Adrenal gland (tissue), 12 donors: ENCODE measurements around the gene OR6B2. TPM values are rescaled to one million over a fixed set of nuclear protein-coding genes. Genes with fewer than 3 reads are reported as not detected.

Experiments used
- DNase-seq, 7 donors: peaks; one replicate each; pipeline ENCODE4 v3.0.0-alpha.2; 2019 to 2020
- H3K27ac ChIP-seq, 5 donors: fragments of 200-600 bp; sonication (generic) in 4 of 5; 1 replicate in 3 of 5; 2 replicates in 2 of 5; pipeline versions ENCODE4 v1.5.1 to v1.8.0; 2016 to 2020; ENCODE audit warnings: mild to moderate bottlenecking in 1 of 5
- H3K27me3 ChIP-seq: fragments of 200-600 bp; 2 replicates; pipeline ENCODE4 v1.8.0; 2021
- H3K36me3 ChIP-seq, 2 donors: fragments of 200-600 bp; replicated peaks in 1 of 2; 1 replicate in 1 of 2; 2 replicates in 1 of 2; pipeline versions ENCODE4 v1.5.1 to v1.8.0; 2018 to 2022
- H3K4me1 ChIP-seq, 2 donors: fragments of 200-600 bp; replicated peaks in 1 of 2; 1 replicate in 1 of 2; 2 replicates in 1 of 2; pipeline versions ENCODE4 v1.5.1 to v1.8.0; 2018 to 2021
- H3K4me3 ChIP-seq, 4 donors: fragments of 200-600 bp; sonication (generic) in 3 of 4; one replicate each; pipeline ENCODE4 v1.5.1; 2016 to 2018
- H3K9me3 ChIP-seq, 3 donors: fragments of 200-600 bp; sonication (generic) in 1 of 3; replicated peaks in 1 of 3; 1 replicate in 2 of 3; 2 replicates in 1 of 3; pipeline versions ENCODE4 v1.5.1 to v1.8.0; 2016 to 2021
- POLR2A ChIP-seq, 2 donors: fragments of 450-650 bp; IDR thresholded peaks; one replicate each; pipeline ENCODE4 v1.6.1; 2017; ENCODE audit warnings: antibody characterized with exemption in 2 of 2, mild to moderate bottlenecking in 2 of 2, moderate library complexity in 1 of 2
- WGBS, 4 donors: extraction: QIAGEN DNeasy Blood & Tissue Kit in 2 of 4; methylation state at CpG; one replicate each; pipeline versions ENCODE4 v1.1.5 to v1.1.7; 2013 to 2017; 5-methylcytosine and 5-hydroxymethylcytosine counted together
- intact Hi-C, 2 donors: fragments of 100-400 bp; cut with DNase I; formaldehyde crosslinking; loops; one replicate each; pipeline versions ENCODE4 v1.14.1 to v1.15.0; 2022 to 2023
- polyA plus RNA-seq, 3 donors: library from polyadenylated mRNA; stranded (reverse); fragments of 200-250 nt in 2 of 3; fragments of 350-450 nt in 1 of 3; fragmentation: Illumina TruSeq in 1 of 3; extraction: RNeasy Lipid Tissue Mini Kit (QIAGEN cat#74804) in 1 of 3; gene quantifications; one replicate each; pipeline ENCODE4 v1.2.3, GENCODE V29; 2013 to 2014
- total RNA-seq, 9 donors: library from RNA; depleted of rRNA in 4 of 9; stranded (reverse); fragments of >200 nt in 4 of 9; fragments of 120-200 nt in 1 of 9; fragmentation: NEBNext Ultra II Directional in 1 of 9; extraction: Animal tissue kit (Norgen Biotek cat#: 25700) in 1 of 9; gene quantifications; one replicate each; pipeline versions ENCODE4 v1.1.0 to v1.2.4, GENCODE V29; 2013 to 2023
- TF ChIP-seq, protein P1 (sequence below), 6 experiments: fragments of 450-650 bp in 4 of 6; fragments of 200-600 bp in 2 of 6; sonication (generic) in 1 of 6; IDR thresholded peaks; 1 replicate in 5 of 6; 2 replicates in 1 of 6; pipeline versions ENCODE4 v1.5.1 to v1.8.0; 2016 to 2021; ENCODE audit warnings: antibody characterized with exemption in 6 of 6, mild to moderate bottlenecking in 2 of 6, moderate library complexity in 1 of 6
- donor health status: healthy with polysubstance abuse.
- donor health status: Bipolar disorder and iron deficiency.
- donor health status: DM: yes; HTN: yes; CAD: no.
- donor health status: DM: no; HTN: no; CAD: no.
- donor health status: DM: no; HTN: no; CAD: no.
- donor health status: DM: yes; HTN: yes; CAD: no.

Gene OR6B2
- total and polyA plus RNA-seq, 12 donors, result 0.03 TPM; not detected in 11

DNA sequence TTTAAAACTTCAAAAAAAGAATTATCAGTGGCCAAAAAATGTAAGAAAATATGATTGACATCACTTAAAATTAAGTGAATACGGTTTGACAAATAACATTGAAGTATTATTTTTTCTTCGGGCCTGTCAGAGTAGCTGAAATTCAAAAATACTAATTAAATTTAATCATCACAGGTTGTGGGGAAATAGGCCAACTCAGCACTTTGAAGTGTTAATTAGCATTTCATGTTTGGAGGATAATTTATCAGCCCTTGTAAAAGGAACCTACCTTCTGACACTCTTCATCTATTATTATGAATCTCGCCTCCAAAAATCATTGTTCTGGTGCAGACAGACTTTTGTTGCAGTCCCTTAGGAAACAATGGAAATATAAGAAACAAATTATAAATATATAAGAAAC, 40.7 kb upstream of the OR6B2 start:
- Histone ChIP-seq H3K9me3 (no peaks in the 10 kb centered on the region), H3K4me3 (no peak overlapping the region), H3K36me3 (no peaks in the 10 kb centered on the region), H3K27ac (no peak overlapping the region), H3K27me3 (no peaks in the 10 kb centered on the region), H3K4me1 (no peaks in the 10 kb centered on the region)
- TF ChIP-seq, protein P1, sequence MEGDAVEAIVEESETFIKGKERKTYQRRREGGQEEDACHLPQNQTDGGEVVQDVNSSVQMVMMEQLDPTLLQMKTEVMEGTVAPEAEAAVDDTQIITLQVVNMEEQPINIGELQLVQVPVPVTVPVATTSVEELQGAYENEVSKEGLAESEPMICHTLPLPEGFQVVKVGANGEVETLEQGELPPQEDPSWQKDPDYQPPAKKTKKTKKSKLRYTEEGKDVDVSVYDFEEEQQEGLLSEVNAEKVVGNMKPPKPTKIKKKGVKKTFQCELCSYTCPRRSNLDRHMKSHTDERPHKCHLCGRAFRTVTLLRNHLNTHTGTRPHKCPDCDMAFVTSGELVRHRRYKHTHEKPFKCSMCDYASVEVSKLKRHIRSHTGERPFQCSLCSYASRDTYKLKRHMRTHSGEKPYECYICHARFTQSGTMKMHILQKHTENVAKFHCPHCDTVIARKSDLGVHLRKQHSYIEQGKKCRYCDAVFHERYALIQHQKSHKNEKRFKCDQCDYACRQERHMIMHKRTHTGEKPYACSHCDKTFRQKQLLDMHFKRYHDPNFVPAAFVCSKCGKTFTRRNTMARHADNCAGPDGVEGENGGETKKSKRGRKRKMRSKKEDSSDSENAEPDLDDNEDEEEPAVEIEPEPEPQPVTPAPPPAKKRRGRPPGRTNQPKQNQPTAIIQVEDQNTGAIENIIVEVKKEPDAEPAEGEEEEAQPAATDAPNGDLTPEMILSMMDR (IDR thresholded peaks at IDR 0.05), result no peak
- TF ChIP-seq POLR2A (IDR thresholded peaks at IDR 0.05), result no peak
- no peak for DNase-seq
- 79 to 86% (median 84%) methylated on average over 3 of the region's 3 CpGs for WGBS, 4 donors
- intact Hi-C loops, result no loop called here

GRCh38 chr2:240069829-240070228, 39.6 kb upstream of the OR6B2 start:
- no peak for DNase-seq
- intact Hi-C loops, result no loop called here

DNA sequence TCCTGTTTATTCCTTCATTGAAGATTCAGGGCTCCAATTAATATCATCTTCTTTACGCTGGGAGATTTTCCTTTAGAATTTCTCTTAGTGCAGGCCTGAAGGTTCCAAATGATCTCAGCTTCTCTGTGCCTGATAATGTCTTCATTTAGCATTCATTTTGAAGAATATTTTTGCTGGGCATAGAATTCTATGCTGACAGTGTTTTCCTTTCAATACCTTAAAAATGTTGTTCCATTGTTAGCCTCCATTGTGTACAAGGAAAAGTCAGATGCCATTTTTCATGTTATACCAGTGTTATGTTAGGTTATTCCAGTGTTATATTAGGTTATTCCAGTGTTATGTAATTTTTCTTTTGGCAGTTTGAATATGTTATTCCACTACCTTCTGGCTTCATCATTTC, 38.0 kb upstream of the OR6B2 start:
- no peaks in the 10 kb centered on the region for H3K36me3 ChIP-seq
- DNase-seq, result no peak
- no peaks in the 10 kb centered on the region for H3K4me1 ChIP-seq
- no peaks in the 10 kb centered on the region for H3K27me3 ChIP-seq
- H3K9me3 ChIP-seq, result no peaks in the 10 kb centered on the region
- no peak overlapping the region for H3K4me3 ChIP-seq
- no peak overlapping the region for H3K27ac ChIP-seq
- intact Hi-C loops, result no loop called here
- TF ChIP-seq, protein P1 (IDR thresholded peaks at IDR 0.05), result no peak
- no peak for TF ChIP-seq POLR2A (IDR thresholded peaks at IDR 0.05)
- 84 to 96% (median 91%) methylated on average over 1 of the region's 1 CpG for WGBS, 4 donors

More at GRCh38 chr2:240069829-240070228, 39.6 kb upstream of the OR6B2 start:
- H3K36me3 ChIP-seq, result no peaks in the 10 kb centered on the region
- H3K27ac ChIP-seq, result no peak overlapping the region
- no peaks in the 10 kb centered on the region for H3K4me1 ChIP-seq
- H3K9me3 ChIP-seq, result no peaks in the 10 kb centered on the region
- TF ChIP-seq POLR2A (IDR thresholded peaks at IDR 0.05), result no peak
- TF ChIP-seq, protein P1 (IDR thresholded peaks at IDR 0.05), result no peak
- H3K27me3 ChIP-seq, result no peaks in the 10 kb centered on the region
- WGBS, 4 donors, result 54 to 65% (median 60%) methylated on average over 1 of the region's 1 CpG
- no peak overlapping the region for H3K4me3 ChIP-seq

- intact Hi-C loops, result no loop called here
- no peak for TF ChIP-seq POLR2A (IDR thresholded peaks at IDR 0.05)
- TF ChIP-seq, protein P1 (IDR thresholded peaks at IDR 0.05), result no peak
- no peak overlapping the region for H3K27ac ChIP-seq
- no peaks in the 10 kb centered on the region for H3K27me3 ChIP-seq
- 44 to 75% (median 68%) methylated on average over 5 of the region's 5 CpGs for WGBS, 4 donors
- no peaks in the 10 kb centered on the region for H3K9me3 ChIP-seq
- no peak overlapping the region for H3K4me3 ChIP-seq
- H3K4me1 ChIP-seq, result no peaks in the 10 kb centered on the region
- no peak for DNase-seq
- H3K36me3 ChIP-seq, result no peaks in the 10 kb centered on the region
These were observed 36.3 kb upstream of the OR6B2 start for GRCh38 chr2:240066489-240066888.
